Muscle layer of duodenum (tissue), 2 donors: Measurements from ENCODE around the gene TGFBR1.

ENCODE experiments used
- H3K27ac ChIP-seq: one replicate; pipeline ENCODE4 v1.7.0; 2013; ENCODE audit warnings: mild to moderate bottlenecking, low read length
- H3K27me3 ChIP-seq: one replicate; pipeline ENCODE4 v1.7.0; 2013; ENCODE audit warnings: low read depth, mild to moderate bottlenecking, control low read depth, low read length
- H3K36me3 ChIP-seq, 2 donors: one replicate each; pipeline ENCODE4 v1.7.0; 2013; ENCODE audit warnings: low read length in 2 of 2, control low read depth in 1 of 2, mild to moderate bottlenecking in 1 of 2; ENCODE audit not compliant: insufficient read depth in 2 of 2, control insufficient read depth in 1 of 2
- H3K4me1 ChIP-seq, 2 donors: one replicate each; pipeline ENCODE4 v1.7.0; 2013; ENCODE audit warnings: low read length in 2 of 2, mild to moderate bottlenecking in 2 of 2, control low read depth in 1 of 2, moderate library complexity in 1 of 2; ENCODE audit not compliant: insufficient read depth in 2 of 2, control insufficient read depth in 1 of 2
- H3K4me3 ChIP-seq, 2 donors: one replicate each; pipeline ENCODE4 v1.7.0; 2013; ENCODE audit warnings: low read length in 2 of 2, low read depth in 1 of 2, mild to moderate bottlenecking in 1 of 2
- H3K9me3 ChIP-seq, 2 donors: one replicate each; pipeline ENCODE4 v1.7.0; 2013; ENCODE audit warnings: low read length in 2 of 2, control low read depth in 1 of 2, mild to moderate bottlenecking in 1 of 2; ENCODE audit not compliant: control insufficient read depth in 1 of 2
- donor health status: healthy.

TGFBR1 gene

DNA sequence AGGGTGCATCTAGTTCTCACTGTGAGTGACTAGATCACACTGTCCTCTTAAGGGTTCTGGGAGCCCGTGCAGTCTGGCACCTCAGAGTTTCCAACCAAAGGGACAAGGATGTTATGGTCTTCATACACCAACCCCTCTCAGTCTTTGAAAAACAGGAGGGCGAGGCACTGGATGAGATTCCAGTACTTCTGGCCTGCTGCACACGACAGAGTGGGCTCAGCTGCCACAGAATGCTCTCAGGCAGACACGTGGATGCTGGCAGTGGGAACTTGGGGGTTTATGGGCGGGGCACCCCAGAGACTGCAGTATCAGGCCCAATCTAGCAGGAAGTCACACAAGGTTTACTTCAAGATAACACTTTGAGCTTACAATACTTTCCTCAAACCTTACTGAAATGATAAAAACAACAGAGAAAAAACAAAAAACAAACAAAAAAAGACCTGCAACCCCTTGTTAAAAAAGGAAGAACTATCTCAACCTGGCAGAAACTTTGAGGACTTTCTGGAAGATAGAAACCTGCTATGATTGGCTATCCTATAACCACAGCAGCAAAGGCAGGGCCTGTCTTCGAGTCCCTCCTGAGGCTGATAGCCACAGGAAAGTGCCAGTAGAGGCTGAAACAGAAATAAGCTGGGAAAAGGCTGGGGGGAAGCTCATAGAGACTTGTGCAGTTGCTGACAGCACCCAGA lies 28.3 kb upstream of the TGFBR1 start:
- Histone ChIP-seq H3K4me1 (peaks cover 0 to 3% of the 10 kb centered on the region in 2 donors), H3K27ac (no peak overlapping the region), H3K27me3 (no peaks in the 10 kb centered on the region), H3K4me3 (no peak overlapping the region), H3K9me3 (no peaks in the 10 kb centered on the region), H3K36me3 (peaks cover 0 to 4% of the 10 kb centered on the region in 2 donors)

DNA sequence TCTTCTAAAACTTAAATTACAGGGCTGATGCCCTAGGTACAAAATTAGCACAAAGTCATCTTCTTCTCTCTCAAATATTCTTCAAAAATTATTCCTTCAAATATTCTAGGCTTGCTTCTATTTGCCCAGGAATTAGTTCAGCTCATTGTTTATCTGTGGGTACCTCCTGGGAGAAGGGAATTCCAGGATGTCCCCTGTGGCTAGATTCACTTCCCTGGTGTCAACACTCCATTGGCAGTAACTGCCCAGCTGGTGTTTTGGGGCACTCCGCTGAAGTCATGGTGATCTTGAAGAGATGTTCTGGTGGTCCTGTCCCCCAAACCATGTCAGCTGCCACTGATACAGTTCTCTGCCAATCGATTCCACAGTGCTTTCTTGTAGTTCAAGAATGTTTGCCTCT lies 26.2 kb upstream of the TGFBR1 start:
- no peaks in the 10 kb centered on the region for H3K9me3 ChIP-seq
- no peaks in the 10 kb centered on the region for H3K4me1 ChIP-seq
- no peaks in the 10 kb centered on the region for H3K27me3 ChIP-seq
- H3K27ac ChIP-seq, result no peak overlapping the region
- H3K36me3 ChIP-seq, result no peaks in the 10 kb centered on the region
- no peak overlapping the region for H3K4me3 ChIP-seq

GRCh38 chr9:99079542-99079941 lies 25.4 kb upstream of the TGFBR1 start:
- no peak overlapping the region for H3K4me3 ChIP-seq
- H3K36me3 ChIP-seq, result no peaks in the 10 kb centered on the region
- no peaks in the 10 kb centered on the region for H3K27me3 ChIP-seq
- no peaks in the 10 kb centered on the region for H3K9me3 ChIP-seq
- no peaks in the 10 kb centered on the region for H3K4me1 ChIP-seq
- no peak overlapping the region for H3K27ac ChIP-seq

- H3K27me3 ChIP-seq, result no peaks in the 10 kb centered on the region
- no peaks in the 10 kb centered on the region for H3K4me1 ChIP-seq
- no peaks in the 10 kb centered on the region for H3K36me3 ChIP-seq
- H3K4me3 ChIP-seq, result no peak overlapping the region
- H3K27ac ChIP-seq, result no peak overlapping the region
- H3K9me3 ChIP-seq, result no peaks in the 10 kb centered on the region
Observed at GRCh38 chr9:99083051-99083450, 21.9 kb upstream of the TGFBR1 start.

DNA sequence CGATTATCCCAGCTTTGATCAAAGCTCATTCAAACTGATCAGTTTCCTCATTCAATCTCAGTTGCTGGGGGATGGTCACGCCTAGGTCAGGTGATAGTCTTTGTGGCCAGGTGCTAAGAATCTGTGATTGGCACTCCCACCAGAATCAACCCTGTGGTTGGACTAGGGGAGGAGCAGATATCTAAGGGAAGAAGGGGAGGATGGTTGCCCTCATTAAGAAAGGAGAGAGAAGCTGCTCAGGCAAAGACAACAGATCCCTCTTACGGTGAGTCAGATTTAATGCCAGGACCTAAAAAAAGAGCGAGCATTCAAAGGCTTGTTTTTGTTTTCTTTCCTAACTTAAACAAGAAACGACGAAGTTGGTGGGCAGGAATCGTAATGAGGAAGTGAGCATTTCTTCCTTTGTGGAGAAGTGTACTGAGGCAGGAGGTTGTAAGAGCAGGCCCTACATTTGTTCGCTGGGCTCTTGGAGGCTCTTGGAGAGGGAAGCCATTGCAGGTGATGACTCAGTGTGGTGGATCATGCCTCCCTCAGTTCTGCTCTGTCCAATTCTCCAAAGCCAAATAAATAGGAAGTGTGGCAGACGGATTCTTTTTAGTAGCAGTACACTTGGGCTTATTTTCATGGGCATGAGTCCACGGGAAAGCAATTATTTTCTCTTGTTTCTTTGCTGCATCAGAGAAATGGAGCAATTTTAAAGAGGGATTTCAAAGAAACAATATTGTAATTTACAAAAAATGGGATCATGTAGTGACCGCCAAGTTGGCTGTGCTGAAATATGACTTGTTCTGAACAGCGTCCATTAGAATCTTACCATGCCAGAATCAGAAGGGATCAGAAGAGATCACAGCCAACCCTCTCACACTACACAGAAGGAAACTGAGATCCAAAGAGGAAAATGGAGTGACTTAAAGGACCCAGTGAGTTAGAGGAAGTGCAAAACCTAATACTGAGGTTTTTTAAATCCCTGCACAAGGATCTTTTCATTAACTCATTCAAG lies 18.7 kb upstream of the TGFBR1 start:
- H3K27me3 ChIP-seq, result no peaks in the 10 kb centered on the region
- no peaks in the 10 kb centered on the region for H3K36me3 ChIP-seq
- H3K9me3 ChIP-seq, result no peaks in the 10 kb centered on the region
- H3K4me1 ChIP-seq, result no peaks in the 10 kb centered on the region
- no peak overlapping the region for H3K27ac ChIP-seq
- no peak overlapping the region for H3K4me3 ChIP-seq

DNA sequence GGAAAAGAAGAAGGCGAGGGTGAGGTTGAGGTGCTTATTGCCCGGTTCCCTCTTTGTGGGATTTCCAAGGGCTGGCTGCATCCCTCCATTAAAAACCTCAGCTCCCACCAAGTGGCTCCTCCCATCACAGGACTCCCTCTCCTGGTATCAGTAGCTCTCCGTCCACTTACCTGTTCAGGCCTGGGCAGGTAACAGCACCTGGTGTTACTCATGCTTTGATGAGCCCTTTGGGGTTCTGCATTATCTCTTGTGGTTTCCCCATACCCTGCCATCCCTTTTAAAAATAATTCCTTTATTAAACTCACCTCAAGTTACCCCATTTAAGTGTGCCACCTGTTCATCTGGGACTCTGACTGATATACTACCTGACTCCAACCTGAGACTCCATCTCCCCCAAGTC lies 17.5 kb upstream of the TGFBR1 start:
- Histone ChIP-seq H3K36me3 (no peaks in the 10 kb centered on the region), H3K27ac (no peak overlapping the region), H3K4me1 (no peaks in the 10 kb centered on the region), H3K27me3 (no peaks in the 10 kb centered on the region), H3K9me3 (no peaks in the 10 kb centered on the region), H3K4me3 (no peak overlapping the region)

GRCh38 chr9:99090336-99091130 lies 14.4 kb upstream of the TGFBR1 start:
- no peaks in the 10 kb centered on the region for H3K27me3 ChIP-seq
- no peaks in the 10 kb centered on the region for H3K36me3 ChIP-seq
- no peaks in the 10 kb centered on the region for H3K9me3 ChIP-seq
- H3K4me3 ChIP-seq, result no peak overlapping the region
- no peak overlapping the region for H3K27ac ChIP-seq
- no peaks in the 10 kb centered on the region for H3K4me1 ChIP-seq

DNA sequence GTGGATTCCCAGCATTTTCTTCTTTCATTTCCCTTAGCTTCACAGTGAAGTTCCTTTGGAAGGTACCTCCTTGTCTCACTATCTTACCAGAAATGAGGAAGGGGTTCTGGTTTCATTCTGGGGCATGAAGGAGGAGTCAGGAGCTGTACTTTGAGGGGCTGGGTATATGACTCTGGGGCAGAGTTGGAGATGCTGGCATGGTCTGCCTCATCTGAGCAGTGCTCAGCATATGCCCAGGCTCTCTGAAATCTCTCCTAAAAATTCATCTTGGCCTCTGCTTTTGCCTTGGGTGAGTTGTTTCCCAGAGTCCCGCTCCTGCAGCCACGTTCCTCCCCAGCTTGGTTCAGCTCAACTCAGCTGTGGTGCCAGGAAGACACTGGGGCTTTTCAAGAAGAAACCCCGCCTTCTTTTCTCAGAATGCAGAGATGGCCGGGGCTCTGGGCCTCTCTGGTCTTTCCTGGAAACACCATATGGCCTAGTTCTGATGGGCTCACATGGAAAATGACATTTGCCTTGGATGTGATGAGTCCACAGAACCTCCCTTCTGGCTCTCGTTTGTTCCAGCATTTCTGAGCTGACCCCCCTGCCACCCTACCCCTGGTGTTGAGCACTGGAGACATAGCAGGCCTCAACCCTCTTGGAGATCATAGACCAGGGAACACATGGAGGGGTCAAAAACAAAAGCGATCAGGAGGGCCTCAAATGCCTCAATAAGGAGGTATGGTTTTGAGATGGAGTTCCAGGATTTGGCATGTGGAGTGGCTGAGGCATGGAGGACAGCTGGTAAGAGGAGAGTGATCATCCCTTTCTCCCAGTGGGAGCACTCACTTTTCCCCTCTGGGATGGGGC lies 12.0 kb upstream of the TGFBR1 start:
- H3K27me3 ChIP-seq, result no peaks in the 10 kb centered on the region
- H3K9me3 ChIP-seq, result no peaks in the 10 kb centered on the region
- H3K4me1 ChIP-seq, result no peaks in the 10 kb centered on the region
- no peaks in the 10 kb centered on the region for H3K36me3 ChIP-seq
- no peak overlapping the region for H3K4me3 ChIP-seq
- H3K27ac ChIP-seq, result no peak overlapping the region

DNA sequence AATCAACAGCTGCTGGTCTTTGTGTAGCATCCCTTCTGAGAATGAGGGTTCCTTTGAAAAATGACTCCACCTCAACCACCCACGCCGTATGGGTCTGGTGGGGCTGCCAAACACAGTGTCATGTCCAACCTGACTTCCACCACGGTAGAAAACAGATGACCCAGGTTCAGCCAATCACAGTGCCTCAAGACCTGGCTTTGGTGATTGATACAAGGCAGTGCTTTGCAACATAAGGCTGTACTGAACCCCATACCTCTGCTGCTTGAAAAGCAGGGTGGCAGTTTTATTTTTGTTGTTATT lies 11.5 kb upstream of the TGFBR1 start:
- H3K4me3 ChIP-seq, result no peak overlapping the region
- no peaks in the 10 kb centered on the region for H3K27me3 ChIP-seq
- no peaks in the 10 kb centered on the region for H3K9me3 ChIP-seq
- H3K27ac ChIP-seq, result no peak overlapping the region
- H3K4me1 ChIP-seq, result no peaks in the 10 kb centered on the region
- no peaks in the 10 kb centered on the region for H3K36me3 ChIP-seq

- H3K4me3 ChIP-seq, result no peak overlapping the region
Observed at GRCh38 chr9:99095565-99095964, 9.3 kb upstream of the TGFBR1 start.

More at GRCh38 chr9:99095565-99095964, 9.3 kb upstream of the TGFBR1 start:
- no peaks in the 10 kb centered on the region for H3K27me3 ChIP-seq
- no peaks in the 10 kb centered on the region for H3K9me3 ChIP-seq
- no peak overlapping the region for H3K27ac ChIP-seq
- no peaks in the 10 kb centered on the region for H3K36me3 ChIP-seq
- no peaks in the 10 kb centered on the region for H3K4me1 ChIP-seq
